HG03135 (cell line): Measurements from ENCODE around the gene TMOD2.

Source experiments
- ATAC-seq: cut with Tn5 transposase; IDR thresholded peaks from one replicate; pipeline ENCODE4 v1.9.1; 2021; ENCODE audit warnings: mild to moderate bottlenecking, moderate library complexity; ENCODE audit not compliant: unreplicated experiment

TMOD2 gene

GRCh38 chr15:51750792-51751696, at the start of gene TMOD2:
Gene TMOD2 (plus strand): TSS chr15:51751597. CDS start chr15:51766442, 14,845 bp downstream.
- ATAC-seq = peak; percentile 74

- ATAC-seq = no peak
These were observed 48.7 kb upstream of the TMOD2 start for GRCh38 chr15:51702710-51703109.

- ATAC-seq = no peak
These were observed 45.1 kb upstream of the TMOD2 start for GRCh38 chr15:51706291-51706690.

GRCh38 chr15:51706926-51707608, 44.3 kb upstream of the TMOD2 start:
- ATAC-seq = no peak

- no peak for ATAC-seq
These were observed 43.4 kb upstream of the TMOD2 start for GRCh38 chr15:51708013-51708412.

- no peak for ATAC-seq
These were observed 42.4 kb upstream of the TMOD2 start for GRCh38 chr15:51709031-51709430.

- no peak for ATAC-seq
These were observed 37.2 kb upstream of the TMOD2 start for GRCh38 chr15:51714162-51714561.

- no peak for ATAC-seq
These were observed 36.5 kb upstream of the TMOD2 start for GRCh38 chr15:51714911-51715310.

- no peak for ATAC-seq
These were observed 33.2 kb upstream of the TMOD2 start for GRCh38 chr15:51718219-51718618.

- ATAC-seq = no peak
These were observed 32.7 kb upstream of the TMOD2 start for GRCh38 chr15:51718746-51719145.

- no peak for ATAC-seq
These were observed 31.0 kb upstream of the TMOD2 start for GRCh38 chr15:51720201-51720995.

- ATAC-seq = no peak
These were observed 30.0 kb upstream of the TMOD2 start for GRCh38 chr15:51721199-51721960.

GRCh38 chr15:51724199-51724598, 27.2 kb upstream of the TMOD2 start:
- ATAC-seq = no peak

- ATAC-seq = no peak
These were observed 26.7 kb upstream of the TMOD2 start for GRCh38 chr15:51724673-51725072.

- ATAC-seq = peak; percentile 71
These were observed 24.9 kb upstream of the TMOD2 start for GRCh38 chr15:51726302-51727073.

GRCh38 chr15:51727141-51727897, 24.1 kb upstream of the TMOD2 start:
- no peak for ATAC-seq

GRCh38 chr15:51731549-51732267, 19.7 kb upstream of the TMOD2 start:
- peak; percentile 58 for ATAC-seq

- no peak for ATAC-seq
These were observed 18.8 kb upstream of the TMOD2 start for GRCh38 chr15:51732646-51733045.
